ENCODE measurements around the gene SOSTDC1.

The SOSTDC1 gene

DNA sequence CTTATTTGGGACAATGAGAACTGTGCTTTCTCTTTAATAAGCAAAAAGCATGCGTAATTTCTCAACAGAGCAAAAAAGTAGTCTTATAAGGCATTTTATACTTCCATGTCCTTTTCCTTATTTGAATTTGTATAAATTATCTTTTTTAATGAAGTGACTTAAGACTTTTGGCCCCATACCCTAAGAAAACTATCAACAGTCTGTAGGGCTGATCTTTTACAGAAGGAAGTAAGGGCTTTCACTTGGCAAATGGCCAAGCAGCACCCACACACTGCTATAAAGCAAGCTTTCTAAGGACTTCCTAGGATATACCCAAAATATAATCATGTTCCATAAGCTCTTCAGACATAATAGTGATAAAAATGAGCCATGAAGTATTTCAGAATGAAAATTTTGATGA lies 47.6 kb downstream of the SOSTDC1 start:
- no peak for FAIRE-seq

- no peak for FAIRE-seq
Observed at GRCh38 chr7:16416289-16417282, 49.0 kb downstream of the SOSTDC1 start.

- no peak for FAIRE-seq
Observed at GRCh38 chr7:16412274-16413254, 53.0 kb downstream of the SOSTDC1 start.
